Hematopoietic multipotent progenitor cell treated with erythropoietin and hydrocortisone succinate and interleukin-3 and kit ligand, for 4 days (in vitro differentiated cells): ENCODE results near the gene CASP10.

Experiments
- DNase-seq: peaks from one replicate; pipeline ENCODE4 v3.0.0-alpha.2; 2015

CASP10 gene

GRCh38 chr2:201261471-201261870, 78.5 kb downstream of the CASP10 start:
- peak; percentile 53 for DNase-seq

- DNase-seq: no peak
Observed at GRCh38 chr2:201261906-201262305, 79.0 kb downstream of the CASP10 start.

GRCh38 chr2:201262718-201263117, 79.8 kb downstream of the CASP10 start:
- no peak for DNase-seq

- DNase-seq: no peak
Observed at GRCh38 chr2:201263779-201264178, 80.8 kb downstream of the CASP10 start.

- no peak for DNase-seq
Observed at GRCh38 chr2:201264472-201265173, 81.7 kb downstream of the CASP10 start.

- DNase-seq: no peak
Observed at GRCh38 chr2:201266629-201267028, 83.7 kb downstream of the CASP10 start.

- DNase-seq: no peak
Observed at GRCh38 chr2:201267278-201268030, 84.5 kb downstream of the CASP10 start.

- peak; percentile 35 for DNase-seq
Observed at GRCh38 chr2:201269764-201270163, 86.8 kb downstream of the CASP10 start.

GRCh38 chr2:201270293-201271001, 87.5 kb downstream of the CASP10 start:
- no peak for DNase-seq

- DNase-seq: no peak
Observed at GRCh38 chr2:201271917-201272316, 89.0 kb downstream of the CASP10 start.

- no peak for DNase-seq
Observed at GRCh38 chr2:201273330-201273983, 90.5 kb downstream of the CASP10 start.

GRCh38 chr2:201275069-201275468, 92.1 kb downstream of the CASP10 start:
- DNase-seq: no peak

GRCh38 chr2:201275990-201276389, 93.0 kb downstream of the CASP10 start:
- no peak for DNase-seq

- no peak for DNase-seq
Observed at GRCh38 chr2:201276511-201276910, 93.6 kb downstream of the CASP10 start.
